DMS153 (cell line): ENCODE measurements around the gene CHRNB2.

Experiments
- DNase-seq: peaks from one replicate; lab custom pipeline; 2025; lab: John Stamatoyannopoulos, UW

CHRNB2 gene

GRCh38 chr1:154611150-154611862 is 43.7 kb downstream of the CHRNB2 start:
- no peak for DNase-seq

GRCh38 chr1:154614247-154614646 is 46.7 kb downstream of the CHRNB2 start:
- no peak for DNase-seq

- DNase-seq: no peak
Observed at GRCh38 chr1:154614901-154615300, 47.3 kb downstream of the CHRNB2 start.

GRCh38 chr1:154615411-154615810 is 47.8 kb downstream of the CHRNB2 start:
- no peak for DNase-seq

GRCh38 chr1:154616659-154617345 is 49.2 kb downstream of the CHRNB2 start:
- no peak for DNase-seq

GRCh38 chr1:154619181-154619948 is 51.8 kb downstream of the CHRNB2 start:
- no peak for DNase-seq

- DNase-seq: no peak
Observed at GRCh38 chr1:154620751-154621150, 53.2 kb downstream of the CHRNB2 start.

- no peak for DNase-seq
Observed at GRCh38 chr1:154621875-154622274, 54.3 kb downstream of the CHRNB2 start.

- DNase-seq: no peak
Observed at GRCh38 chr1:154622503-154623039, 55.0 kb downstream of the CHRNB2 start.

- DNase-seq: no peak
Observed at GRCh38 chr1:154623358-154623757, 55.8 kb downstream of the CHRNB2 start.

- no peak for DNase-seq
Observed at GRCh38 chr1:154624746-154625643, 57.4 kb downstream of the CHRNB2 start.

GRCh38 chr1:154626456-154627256 is 59.1 kb downstream of the CHRNB2 start:
- no peak for DNase-seq

- DNase-seq: peak; percentile 84
Observed at GRCh38 chr1:154627257-154628120, 59.9 kb downstream of the CHRNB2 start.

- DNase-seq: no peak
Observed at GRCh38 chr1:154628121-154628405, 60.5 kb downstream of the CHRNB2 start.

GRCh38 chr1:154629061-154629674 is 61.6 kb downstream of the CHRNB2 start:
- DNase-seq: no peak
